M059J (cell line): ENCODE measurements around the gene EPN3. TPM values are rescaled to one million over a fixed set of nuclear protein-coding genes. Genes with fewer than 3 reads are reported as not detected.

Experiments used
- DNase-seq: peaks from one replicate; pipeline ENCODE4 v3.0.0-alpha.2; 2012; ENCODE audit warnings: low read depth
- total RNA-seq: library from RNA; depleted of rRNA; stranded (reverse); fragments of >200 nt; shearing (Covaris generic); gene quantifications from 2 replicates; pipeline ENCODE4 v1.2.3, GENCODE V29; 2014

Gene EPN3
- total RNA-seq, 1 experiment from 2014 or later: 0.74 TPM

GRCh38 chr17:50548831-50549230, 16.3 kb downstream of the EPN3 start:
- no peak for DNase-seq

- no peak for DNase-seq
Observed at GRCh38 chr17:50549256-50549941, 16.9 kb downstream of the EPN3 start.

- DNase-seq: no peak
Observed at GRCh38 chr17:50549969-50550368, 17.4 kb downstream of the EPN3 start.

GRCh38 chr17:50550661-50551432, 18.3 kb downstream of the EPN3 start:
- DNase-seq: peak; percentile 67

- no peak for DNase-seq
Observed at GRCh38 chr17:50551433-50551815, 18.9 kb downstream of the EPN3 start.

- no peak for DNase-seq
Observed at GRCh38 chr17:50551884-50552283, 19.3 kb downstream of the EPN3 start.

- DNase-seq: no peak
Observed at GRCh38 chr17:50554201-50554600, 21.7 kb downstream of the EPN3 start.

GRCh38 chr17:50556803-50557202, 24.3 kb downstream of the EPN3 start:
- no peak for DNase-seq

GRCh38 chr17:50557630-50558029, 25.1 kb downstream of the EPN3 start:
- no peak for DNase-seq

GRCh38 chr17:50558091-50558490, 25.6 kb downstream of the EPN3 start:
- DNase-seq: no peak

- no peak for DNase-seq
Observed at GRCh38 chr17:50558581-50558940, 26.0 kb downstream of the EPN3 start.

- DNase-seq: no peak
Observed at GRCh38 chr17:50558941-50559614, 26.5 kb downstream of the EPN3 start.

- DNase-seq: peak; percentile 59
Observed at GRCh38 chr17:50559674-50560184, 27.2 kb downstream of the EPN3 start.

GRCh38 chr17:50560185-50560824, 27.8 kb downstream of the EPN3 start, which contains the start of gene CACNA1G:
Gene CACNA1G, plus strand, starts transcription at chr17:50560715. Its CDS starts 745 bp downstream, at chr17:50561460.
- peak; percentile 80 for DNase-seq

- DNase-seq: no peak
Observed at GRCh38 chr17:50560931-50561745, 28.6 kb downstream of the EPN3 start.

GRCh38 chr17:50561746-50562141, 29.2 kb downstream of the EPN3 start:
- DNase-seq: no peak

GRCh38 chr17:50562242-50563091, 29.9 kb downstream of the EPN3 start:
- DNase-seq: no peak

- DNase-seq: no peak
Observed at GRCh38 chr17:50563092-50563511, 30.6 kb downstream of the EPN3 start.

GRCh38 chr17:50564916-50565315, 32.4 kb downstream of the EPN3 start:
- DNase-seq: peak; percentile 29
